ENCODE measurements around the gene FAM131B.

The FAM131B gene

DNA sequence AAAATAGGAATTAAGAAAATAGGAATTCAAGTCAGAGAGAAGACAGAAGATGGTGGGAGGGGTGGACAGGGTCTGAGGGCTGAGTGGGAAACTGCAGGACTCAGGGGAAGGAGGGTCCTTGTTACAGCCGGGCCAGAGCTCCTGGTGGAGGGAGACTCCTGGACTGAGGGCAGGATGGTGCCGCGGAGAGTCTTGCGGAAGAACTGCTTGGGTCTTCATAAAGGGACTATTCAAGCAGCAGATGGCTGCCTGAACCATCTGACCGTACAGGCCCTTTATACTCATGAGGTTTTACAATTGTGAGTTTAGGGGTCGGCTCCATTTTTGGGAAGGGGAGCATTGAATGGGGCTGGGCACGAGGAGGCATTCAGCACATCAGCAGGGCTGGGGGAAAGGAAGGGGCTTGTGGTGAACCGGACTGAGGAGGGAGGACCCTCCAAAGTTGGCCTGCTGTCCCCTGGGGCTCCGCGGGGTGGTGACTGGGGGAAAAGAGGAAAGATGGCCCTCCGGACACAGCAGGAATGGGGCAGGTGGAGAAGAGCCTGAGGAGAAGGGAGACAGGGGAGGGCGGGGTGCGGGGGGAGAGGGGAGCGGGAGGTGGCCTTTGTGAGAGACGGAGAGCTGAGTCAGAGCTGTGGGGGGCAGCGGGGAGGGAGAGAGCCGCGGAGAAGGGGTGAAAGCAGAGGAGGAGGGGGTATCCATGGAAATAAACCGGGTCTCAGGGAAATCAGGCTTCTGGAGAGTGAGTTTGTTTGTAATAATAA, 1.5 kb downstream of the FAM131B start:
- DNase-seq = peak in 25 of 58 donors; percentile 16 to 68 (median 42)

DNA sequence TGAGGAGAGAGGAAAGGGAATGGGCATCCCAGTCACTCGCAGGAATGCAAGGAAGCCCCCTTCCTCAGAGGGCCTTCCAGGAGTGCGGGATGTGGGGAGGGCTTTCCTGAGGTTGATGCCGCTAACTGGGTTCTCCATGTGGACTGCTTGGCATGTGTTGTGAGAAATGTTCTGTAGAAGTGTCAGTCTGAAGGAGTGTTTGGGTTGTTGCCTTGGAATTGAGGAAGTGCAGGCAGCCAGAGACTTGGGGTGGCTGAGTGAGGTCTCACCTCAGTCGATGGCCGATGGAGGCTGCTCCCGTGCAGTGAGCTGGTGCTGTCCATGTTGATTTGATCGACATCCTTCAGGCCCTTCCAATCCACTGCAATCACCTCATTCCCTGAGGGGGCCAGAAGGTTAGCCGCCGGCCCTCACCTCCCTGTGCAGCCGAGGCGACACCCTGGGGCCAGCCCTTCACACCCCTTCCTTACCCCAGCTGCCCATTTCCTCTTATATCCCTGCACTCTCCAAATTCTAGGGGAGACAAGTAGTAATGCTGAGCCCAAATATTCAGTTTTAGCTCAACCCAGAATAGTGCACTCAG, 2.7 kb downstream of the FAM131B start:
- no peak for DNase-seq

GRCh38 chr7:143358626-143359025, 3.9 kb downstream of the FAM131B start:
- no peak for DNase-seq

DNA sequence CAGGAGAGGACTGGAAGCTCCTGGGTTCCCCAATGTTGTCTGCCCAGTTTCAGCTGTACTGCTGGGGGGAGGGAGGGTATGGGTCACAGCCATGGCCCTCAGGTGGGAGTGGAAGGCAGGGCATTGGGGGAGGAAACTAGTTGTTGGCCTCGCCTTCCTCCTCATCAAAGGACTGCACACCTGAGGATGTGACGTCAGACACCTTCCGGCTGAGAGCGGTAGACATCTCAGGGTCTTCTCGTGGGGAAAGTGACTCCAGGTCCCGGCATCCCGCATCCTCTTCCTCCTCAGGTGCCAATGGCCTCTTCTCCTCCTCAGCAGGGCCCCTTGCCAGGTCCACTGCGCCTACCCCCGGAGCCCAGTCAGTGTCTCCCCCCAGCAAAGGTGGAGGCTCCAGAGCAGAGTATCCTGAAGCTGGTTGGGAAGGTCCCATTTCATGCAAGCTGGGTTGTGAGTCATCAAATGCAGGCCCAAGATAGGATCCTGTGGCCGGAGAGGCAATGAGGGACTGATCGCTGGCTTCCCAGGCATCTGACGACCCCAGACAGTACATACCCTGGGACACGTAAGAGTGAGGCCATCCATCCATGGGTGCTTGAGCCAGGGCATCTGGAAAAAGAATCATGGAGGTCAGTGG, 6.0 kb downstream of the FAM131B start:
- DNase-seq = no peak

DNA sequence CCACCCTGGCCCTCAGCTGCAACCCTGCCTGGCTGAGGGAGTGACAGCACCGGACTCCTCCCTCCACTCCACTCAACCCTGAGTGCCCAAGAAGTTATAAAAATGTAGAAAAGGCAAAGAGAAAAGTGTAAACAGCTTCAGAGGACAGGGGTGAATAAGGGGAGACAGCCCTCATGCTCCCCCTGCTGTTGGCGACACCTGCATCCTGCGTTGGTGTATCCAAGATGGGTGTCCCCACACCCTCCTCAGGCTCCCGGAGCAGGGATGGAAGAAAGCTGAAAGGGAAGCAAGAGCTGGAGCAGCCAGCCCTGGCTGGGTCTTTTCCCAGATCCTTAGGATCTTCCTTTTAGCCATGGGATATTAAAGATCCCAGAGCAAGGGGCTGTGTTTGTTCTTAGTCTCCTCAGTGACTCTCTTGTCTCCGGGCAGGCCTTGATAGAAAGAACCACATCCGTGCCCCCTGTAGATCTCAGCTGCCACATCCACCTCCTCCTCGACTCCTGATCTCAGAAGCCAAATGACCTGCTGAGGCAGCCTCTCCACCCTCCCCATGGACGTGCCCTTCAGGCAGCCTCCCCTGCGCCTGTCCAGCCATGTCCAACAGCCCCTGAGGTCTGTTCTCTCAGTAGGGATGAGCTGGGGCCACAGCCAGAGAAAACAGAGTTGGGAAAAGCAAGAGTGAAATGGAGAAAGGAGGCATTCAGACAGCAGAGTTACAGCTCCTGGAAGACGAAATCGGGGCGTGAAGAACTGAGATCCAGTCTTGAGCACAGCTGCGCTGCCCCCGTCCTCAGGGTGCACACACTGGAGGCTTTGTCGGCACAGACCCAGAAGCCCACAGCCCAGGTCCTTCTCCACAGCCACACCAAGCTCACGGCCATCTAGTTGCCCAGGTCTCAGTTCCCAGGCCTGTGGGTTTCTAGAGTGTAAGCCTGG, 6.8 kb downstream of the FAM131B start:
- DNase-seq = no peak

DNA sequence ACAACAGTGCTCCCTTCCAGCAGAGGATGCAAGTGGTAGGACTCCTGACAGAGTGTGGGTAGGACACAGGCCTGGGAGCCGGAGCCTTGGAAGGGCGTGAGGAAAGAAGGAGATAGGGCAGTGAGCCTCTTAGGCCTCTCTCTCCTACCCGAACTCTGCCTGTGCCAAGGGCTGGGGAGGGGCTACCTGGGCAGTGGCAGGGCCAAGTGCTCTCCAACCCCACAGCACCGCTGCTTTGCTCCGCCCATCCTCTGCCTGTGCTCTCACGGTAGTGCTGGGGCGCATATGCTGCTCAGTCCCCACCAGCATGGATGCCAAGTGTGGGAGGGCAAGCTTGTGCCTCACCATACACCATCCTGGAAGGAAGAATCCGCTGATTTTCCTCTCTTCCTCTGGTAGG, 7.5 kb downstream of the FAM131B start:
- DNase-seq = no peak

DNA sequence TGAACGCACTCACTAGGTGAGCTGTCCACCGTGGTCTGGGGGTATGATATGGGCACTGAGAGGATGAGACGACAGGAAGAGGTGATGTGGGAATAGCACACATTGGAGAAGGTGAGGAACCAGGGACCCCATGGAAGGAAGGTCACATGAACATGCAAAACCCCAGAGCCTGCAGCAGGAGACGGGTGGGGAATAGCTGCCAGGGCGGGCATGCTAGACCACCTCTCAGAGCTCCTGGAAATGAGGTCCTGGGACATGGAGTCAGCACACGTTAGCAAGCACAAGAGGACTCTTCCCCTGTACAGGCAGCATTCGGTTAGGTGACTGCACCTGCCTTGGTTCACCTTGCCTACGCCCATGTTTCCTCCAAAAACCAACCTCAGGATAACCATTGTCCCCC, 8.1 kb downstream of the FAM131B start:
- no peak for DNase-seq

DNA sequence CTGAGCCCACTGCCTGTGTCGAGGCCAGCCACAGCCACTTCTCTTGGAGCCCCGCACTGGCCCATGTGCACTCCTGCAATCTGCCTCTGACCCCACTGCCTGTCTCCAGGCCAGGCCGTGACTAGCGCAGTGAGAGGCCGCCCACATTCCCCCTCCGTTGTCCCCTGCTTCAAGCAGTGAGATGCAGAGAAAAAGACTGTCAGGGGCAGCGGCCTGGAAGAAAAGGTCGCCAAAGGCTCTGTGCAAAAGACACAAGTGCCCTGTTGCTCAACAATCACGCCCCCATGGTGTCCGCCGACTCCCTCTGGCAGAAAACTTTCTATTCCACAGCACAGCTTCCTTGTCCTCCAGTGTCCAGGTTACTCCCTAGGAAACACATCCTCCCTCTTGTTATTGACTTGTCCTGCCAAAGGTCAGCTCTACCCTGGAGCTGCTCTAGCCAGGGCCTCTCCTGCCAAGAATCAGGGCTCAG, 9.9 kb downstream of the FAM131B start:
- no peak for DNase-seq

DNA sequence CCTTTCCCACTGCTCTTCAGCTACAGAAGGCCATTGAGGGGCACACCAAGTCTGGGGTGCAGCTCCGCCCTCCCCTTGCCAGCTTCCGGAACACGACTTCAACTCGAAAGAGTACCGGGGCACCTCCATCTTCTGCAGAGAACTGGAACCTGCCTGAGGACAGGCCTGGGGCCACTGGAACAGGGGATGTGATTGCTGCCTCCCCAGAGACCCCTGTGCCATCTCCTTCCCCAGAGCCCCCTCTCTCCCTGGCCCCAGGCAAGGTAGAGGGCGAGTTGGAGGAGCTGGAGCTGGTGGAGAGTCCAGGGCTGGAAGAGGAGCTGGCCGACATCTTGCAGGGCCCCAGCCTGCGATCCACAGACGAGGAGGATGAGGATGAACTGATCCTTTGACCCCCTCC, 10.9 kb downstream of the FAM131B start:
- DNase-seq = no peak

GRCh38 chr7:143351060-143351459, 11.5 kb downstream of the FAM131B start:
- DNase-seq = peak in 17 of 58 donors; percentile 11 to 73 (median 45)

DNA sequence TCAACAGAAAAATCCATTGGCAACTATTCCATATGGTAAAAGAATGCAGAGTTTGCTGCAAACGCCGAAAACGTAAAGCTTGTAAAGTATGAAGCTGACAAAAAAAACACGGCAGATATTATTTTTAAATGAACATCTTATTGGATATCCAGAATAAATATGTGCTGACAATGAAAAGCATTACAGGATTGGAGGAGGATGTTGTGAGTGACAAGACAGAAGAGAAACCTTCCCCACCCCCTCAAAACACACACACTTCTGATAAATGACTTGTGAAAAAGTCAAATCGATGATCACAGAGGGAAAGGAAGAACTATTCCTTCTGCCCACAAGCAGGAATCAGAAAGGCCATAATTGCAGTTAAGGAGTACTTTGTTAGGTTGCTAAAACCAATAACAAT, 14.6 kb downstream of the FAM131B start:
- DNase-seq = no peak

- DNase-seq = no peak
Measured at GRCh38 chr7:143346018-143346417, 16.5 kb downstream of the FAM131B start.

DNA sequence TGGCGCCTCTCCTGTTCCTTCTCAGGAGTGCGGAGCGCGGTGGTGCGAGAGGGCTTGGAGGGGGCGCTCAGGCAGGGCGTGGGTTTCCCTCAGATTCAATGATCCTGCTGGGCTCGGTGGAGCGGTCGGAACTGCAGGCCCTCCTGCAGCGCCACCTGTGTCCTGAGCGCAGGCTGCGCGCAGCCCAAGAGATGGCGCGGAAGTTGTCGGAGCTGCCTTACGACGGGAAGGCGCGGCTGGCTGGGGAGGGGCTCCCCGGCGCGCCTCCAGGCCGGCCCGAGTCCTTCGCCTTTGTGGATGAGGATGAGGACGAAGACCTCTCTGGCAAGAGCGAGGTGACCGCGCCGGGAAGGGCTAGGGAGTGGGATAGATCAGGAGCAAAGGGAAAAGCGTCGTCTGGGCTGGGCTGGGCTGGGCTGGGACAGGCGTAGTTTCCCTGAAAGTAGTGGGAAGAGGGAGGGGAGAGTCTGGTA, 17.0 kb downstream of the FAM131B start:
- peak in 3 of 58 donors; percentile 11 to 22 (median 12) for DNase-seq

DNA sequence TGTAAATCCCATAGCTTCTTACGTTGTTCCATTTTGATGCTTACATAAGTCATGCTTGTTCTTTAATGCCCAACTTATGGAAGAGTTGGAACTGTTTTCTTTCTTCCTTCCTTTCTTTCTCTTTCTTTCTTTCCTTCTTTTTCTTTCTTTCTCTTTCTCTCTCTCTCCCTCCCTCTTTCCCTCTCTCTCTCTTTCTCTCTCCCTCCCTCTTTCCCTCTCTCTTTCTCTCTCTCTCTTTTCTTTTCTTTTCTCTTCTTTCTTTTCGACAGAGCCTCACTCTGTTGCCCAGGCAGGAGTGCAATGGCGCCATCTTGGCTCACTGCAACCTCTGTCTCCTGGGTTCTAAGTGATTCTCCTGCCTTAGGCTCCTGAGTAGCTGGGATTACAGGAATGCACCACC, 18.9 kb downstream of the FAM131B start:
- DNase-seq = no peak

DNA sequence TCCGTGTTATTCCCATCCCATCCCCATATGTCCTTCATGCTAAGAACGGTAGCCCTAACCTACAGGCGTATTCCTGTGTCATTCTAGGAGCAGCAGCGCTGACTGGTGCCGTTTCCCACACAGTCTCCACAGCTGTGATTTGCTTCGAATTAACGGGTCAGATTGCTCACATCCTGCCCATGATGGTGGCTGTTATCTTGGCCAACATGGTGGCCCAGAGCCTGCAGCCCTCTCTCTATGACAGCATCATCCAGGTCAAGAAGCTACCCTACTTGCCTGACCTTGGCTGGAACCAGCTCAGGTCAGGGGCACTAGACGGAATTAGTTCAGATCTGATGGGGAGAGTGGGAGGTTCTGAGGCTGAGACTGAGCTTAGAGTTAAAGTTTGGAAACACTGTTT, 20.7 kb downstream of the FAM131B start:
- no peak for DNase-seq

DNA sequence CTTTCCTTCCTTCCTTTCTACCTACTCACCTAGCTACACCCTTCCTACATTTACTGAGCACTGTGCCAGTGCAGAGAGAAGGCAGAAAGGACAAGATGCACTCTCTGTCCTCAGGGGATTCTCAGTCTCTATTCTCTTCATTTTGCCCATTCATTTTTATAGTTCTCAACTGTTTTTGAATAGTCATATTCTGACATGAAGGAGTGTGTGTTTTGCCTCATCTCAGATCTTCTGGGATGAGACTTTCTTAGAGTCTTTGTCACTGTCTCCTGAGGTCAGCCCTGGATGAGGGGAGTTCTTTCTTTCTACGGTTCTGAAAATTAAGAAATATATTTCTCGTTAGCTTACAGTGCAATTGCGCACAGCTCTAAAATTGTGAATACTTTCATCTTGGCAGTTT, 25.3 kb downstream of the FAM131B start:
- no peak for DNase-seq

GRCh38 chr7:143334244-143334643, 28.3 kb downstream of the FAM131B start:
- no peak for DNase-seq

- no peak for DNase-seq
Measured at GRCh38 chr7:143331179-143331801, 31.2 kb downstream of the FAM131B start.

GRCh38 chr7:143329471-143330170, 32.9 kb downstream of the FAM131B start:
- DNase-seq = no peak

DNA sequence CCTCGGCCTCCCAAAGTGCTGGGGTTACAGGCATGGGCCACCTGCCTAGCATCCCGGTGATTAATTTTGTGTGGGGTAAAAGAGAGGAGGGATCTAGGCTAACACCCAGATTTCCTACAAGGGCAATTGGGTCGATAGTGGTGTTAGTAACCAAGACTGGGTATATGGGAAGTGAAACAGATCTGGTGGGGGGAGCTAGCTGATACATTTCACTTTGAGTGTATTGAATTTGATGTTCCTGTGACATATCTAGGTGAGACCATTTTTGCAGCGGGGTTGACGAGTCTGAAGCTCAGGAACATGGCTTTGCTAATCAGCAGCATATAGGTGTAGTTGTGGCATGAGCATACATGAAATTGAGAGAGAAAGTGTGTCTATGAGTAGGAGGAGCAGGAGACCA, 34.6 kb downstream of the FAM131B start:
- DNase-seq = no peak
